ENCODE results near the gene PAK4. TPM values are rescaled to one million over a fixed set of nuclear protein-coding genes. Genes with fewer than 3 reads are reported as not detected.
A peak's percentile ranks its signal among the peaks of the same experiment; 100 is the strongest.
"Not testable (repeated sequence)": the region's sequence is repeated elsewhere in the genome, so short reads cannot be mapped to it uniquely, and the experiment has no call there.

The PAK4 gene
- total and polyA plus RNA-seq, 8 donors = 19.4 to 38.4 (median 29.4) TPM

DNA sequence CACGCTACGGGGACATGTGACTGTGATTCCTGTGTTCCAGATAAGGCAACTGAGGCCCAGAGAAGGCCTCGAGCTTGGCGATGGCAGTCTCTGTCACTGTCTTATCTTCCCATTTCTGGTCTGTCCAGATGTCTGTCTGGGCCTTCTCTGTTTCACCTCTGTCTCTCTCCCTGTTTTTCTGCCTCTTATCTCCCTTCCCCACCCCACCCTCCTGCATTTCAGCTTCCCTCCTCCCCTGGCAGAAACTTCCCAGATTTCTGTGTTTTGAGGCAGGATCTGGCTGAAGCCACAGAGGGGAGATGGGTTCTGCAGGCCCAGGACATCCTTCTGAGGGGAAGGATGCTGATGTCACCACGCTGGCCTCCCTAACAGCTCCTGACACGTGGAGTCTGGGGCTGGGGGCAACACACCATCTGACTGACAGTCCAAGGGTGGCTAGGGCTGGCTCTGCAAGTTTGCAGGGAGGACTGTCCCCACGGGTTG, 14.4 kb downstream of the PAK4 start:
- FAIRE-seq (no peak), DNase-seq (peak in 1 of 6 donors; percentile 40), ATAC-seq (no peak)
- 31% methylated on average over 7 of the region's 7 CpGs for WGBS, 2 donors
- Histone ChIP-seq H3K27ac (peak overlapping the region in 2 of 4 donors; percentile 8 to 12), H3K36me3 (no peaks in the 10 kb centered on the region), H3K27me3 (no peaks in the 10 kb centered on the region), H3K4me1 (peaks cover 15 to 33% (median 15%) of the 10 kb centered on the region in 3 donors), H3K9me3 (no peaks in the 10 kb centered on the region), H3K4me3 (no peak overlapping the region)
- intact Hi-C loops (cut with DNase I) = loop anchor here in 1 of 3 donors (10.0 kb wide), 1 partner anchor 45 kb away; no protein-coding TSS in a partner anchor
- TF ChIP-seq CTCF (IDR thresholded peaks at IDR 0.05) = no peak

DNA sequence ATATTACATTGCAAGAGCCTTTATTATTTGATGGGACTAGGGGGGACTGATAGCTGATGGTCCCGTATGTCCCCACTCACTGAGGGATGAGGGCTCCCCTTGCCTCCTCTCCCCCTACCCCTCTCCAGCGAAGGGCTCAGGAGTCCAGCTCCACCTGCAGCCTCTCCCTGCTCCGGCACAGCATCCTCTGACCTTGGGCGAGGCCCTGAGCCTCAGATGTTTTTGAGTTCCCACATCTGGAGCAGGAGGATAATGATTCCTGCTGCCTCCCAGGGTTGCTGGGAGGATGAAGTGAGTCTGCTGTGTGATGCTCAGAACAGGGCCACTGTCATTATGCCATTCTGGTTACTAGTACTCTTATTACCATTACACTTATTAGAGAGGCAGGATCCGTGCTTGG, 15.0 kb downstream of the PAK4 start:
- DNase-seq (peak in 1 of 6 donors; percentile 22), FAIRE-seq (no peak), ATAC-seq (no peak)
- no peak overlapping the region for H3K27ac ChIP-seq
- H3K4me1 ChIP-seq = peaks cover 21 to 39% (median 21%) of the 10 kb centered on the region in 3 donors
- WGBS, 2 donors = 66% methylated on average over 5 of the region's 5 CpGs
- H3K27me3 ChIP-seq = no peaks in the 10 kb centered on the region
- H3K9me3 ChIP-seq = no peaks in the 10 kb centered on the region
- no peaks in the 10 kb centered on the region for H3K36me3 ChIP-seq
- no peak for TF ChIP-seq CTCF (IDR thresholded peaks at IDR 0.05)
- no peak overlapping the region for H3K4me3 ChIP-seq
- intact Hi-C loops (cut with DNase I) = no loop called here

- FAIRE-seq = no peak
- Histone ChIP-seq H3K4me3 (no peak overlapping the region), H3K27ac (no peak overlapping the region), H3K4me1 (peaks cover 24 to 48% (median 30%) of the 10 kb centered on the region in 3 donors), H3K36me3 (no peaks in the 10 kb centered on the region), H3K9me3 (no peaks in the 10 kb centered on the region), H3K27me3 (no peaks in the 10 kb centered on the region)
- 76 to 77% methylated on average over 11 of the region's 11 CpGs for WGBS, 2 donors
- TF ChIP-seq CTCF (IDR thresholded peaks at IDR 0.05) = no peak
- no peak for ATAC-seq
- intact Hi-C loops (cut with DNase I) = no loop called here
- DNase-seq = no peak
Measured at GRCh38 chr19:39141929-39142328, 16.3 kb downstream of the PAK4 start.

GRCh38 chr19:39142630-39143029, 17.0 kb downstream of the PAK4 start:
- peak in 1 of 6 donors; percentile 33 for DNase-seq
- TF ChIP-seq CTCF (IDR thresholded peaks at IDR 0.05) = no peak
- ATAC-seq = no peak
- H3K36me3 ChIP-seq = no peaks in the 10 kb centered on the region
- H3K27me3 ChIP-seq = no peaks in the 10 kb centered on the region
- H3K4me1 ChIP-seq = peaks cover 24 to 48% (median 30%) of the 10 kb centered on the region in 3 donors
- intact Hi-C loops (cut with DNase I) = no loop called here
- WGBS, 2 donors = 85 to 88% methylated on average over 5 of the region's 5 CpGs
- no peak for FAIRE-seq
- H3K9me3 ChIP-seq = no peaks in the 10 kb centered on the region
- H3K27ac ChIP-seq = peak overlapping the region in 1 of 4 donors; percentile 33
- no peak overlapping the region for H3K4me3 ChIP-seq

DNA sequence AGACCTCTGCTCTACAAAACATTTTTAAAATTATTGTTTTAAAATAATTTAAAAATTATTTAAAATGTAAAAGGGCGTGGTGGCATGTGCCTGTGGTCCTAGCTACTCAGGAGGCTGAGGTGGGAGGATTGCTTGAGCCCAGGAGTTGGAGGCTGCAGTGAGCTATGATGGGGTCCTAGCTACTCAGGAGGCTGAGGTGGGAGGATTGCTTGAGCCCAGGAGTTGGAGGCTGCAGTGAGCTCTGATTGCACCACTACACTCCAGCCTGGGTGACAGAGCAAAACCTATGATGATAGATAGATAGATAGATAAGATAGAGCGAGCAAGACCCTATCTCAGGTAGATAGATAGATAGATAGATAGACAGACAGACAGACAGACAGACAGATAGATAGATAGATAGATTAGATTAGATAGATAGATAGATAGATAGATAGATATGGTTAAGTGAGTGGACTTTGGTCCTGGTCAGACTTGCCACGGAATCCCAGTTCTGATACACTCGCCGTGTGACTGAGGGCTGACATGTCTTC, 18.2 kb downstream of the PAK4 start:
- not testable (repeated sequence) for ATAC-seq, FAIRE-seq
- WGBS, 2 donors = 43 to 46% methylated on average over 5 of the region's 5 CpGs

More for the DNA sequence above, 18.2 kb downstream of the PAK4 start:
- H3K27me3 ChIP-seq; H3K4me3 ChIP-seq; intact Hi-C loops (cut with DNase I); DNase-seq; H3K36me3 ChIP-seq; H3K9me3 ChIP-seq: not testable (repeated sequence)
- Histone ChIP-seq H3K27ac (peak overlapping the region; percentile 72 to 80 (median 74)), H3K4me1 (peaks cover 20 to 39% (median 25%) of the 10 kb centered on the region in 3 donors)
